Measurements from ENCODE around the gene CNTROB. TPM values are rescaled to one million over a fixed set of nuclear protein-coding genes. Genes with fewer than 3 reads are reported as not detected.

Gene CNTROB
- total RNA-seq, 2 donors from 2014 or later, result 25.2 to 42.0 TPM

DNA sequence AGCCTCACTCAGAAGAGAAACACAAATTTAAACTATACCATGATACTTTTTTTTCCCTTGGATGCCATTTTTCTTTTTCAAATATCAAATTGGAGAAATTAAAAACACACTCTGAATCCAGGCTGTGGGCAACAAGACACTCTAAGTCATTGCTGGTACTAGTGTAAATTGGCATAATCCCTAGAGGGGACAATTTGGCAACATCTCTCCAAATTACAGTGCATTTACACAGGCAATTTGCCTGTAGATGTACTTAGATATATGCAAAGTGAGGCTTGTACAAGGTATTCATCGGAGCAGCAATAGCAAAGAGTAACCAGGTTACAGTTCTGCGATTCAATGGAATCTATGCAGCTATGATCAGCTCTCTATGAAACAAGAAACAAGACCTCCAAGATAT lies 63.7 kb downstream of the CNTROB start:
- intact Hi-C loops (cut with DNase I), result loop anchor here (10.0 kb wide), 1 partner anchor 251 kb away; no protein-coding TSS in a partner anchor

DNA sequence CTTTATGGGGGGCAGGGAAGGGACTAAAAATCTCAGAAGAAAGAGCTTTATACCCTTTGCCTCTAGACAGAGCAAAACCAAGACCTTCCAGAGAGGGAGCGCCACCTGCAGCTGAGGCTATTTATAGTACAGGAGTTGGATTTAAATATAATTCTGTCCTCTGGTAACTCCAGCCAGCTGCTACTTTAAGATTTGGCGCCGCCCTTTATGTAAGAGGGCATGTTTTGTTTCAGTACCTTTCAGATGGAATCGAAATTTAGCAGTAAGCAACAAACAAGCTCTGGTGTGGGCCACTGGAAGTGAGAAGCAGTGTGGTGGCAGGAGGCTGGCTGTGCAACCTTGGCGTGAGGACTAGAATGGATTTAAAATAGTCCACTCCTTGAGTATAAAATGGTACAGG lies 65.2 kb downstream of the CNTROB start:
- Histone ChIP-seq H3K4me1 (replicated peaks) (peaks cover under 1% of the 10 kb centered on the region), H3K4me3 (no peak overlapping the region), H3K27me3 (replicated peaks; ENCODE audit: insufficient read depth) (no peaks in the 10 kb centered on the region), H3K36me3 (no peaks in the 10 kb centered on the region), H3K9me3 (no peaks in the 10 kb centered on the region), H3K27ac (no peak overlapping the region)
- TF ChIP-seq POLR2A (IDR thresholded peaks at IDR 0.05), result no peak
- no peak for TF ChIP-seq POLR2AphosphoS5 (IDR thresholded peaks at IDR 0.05)
- TF ChIP-seq, protein P1, sequence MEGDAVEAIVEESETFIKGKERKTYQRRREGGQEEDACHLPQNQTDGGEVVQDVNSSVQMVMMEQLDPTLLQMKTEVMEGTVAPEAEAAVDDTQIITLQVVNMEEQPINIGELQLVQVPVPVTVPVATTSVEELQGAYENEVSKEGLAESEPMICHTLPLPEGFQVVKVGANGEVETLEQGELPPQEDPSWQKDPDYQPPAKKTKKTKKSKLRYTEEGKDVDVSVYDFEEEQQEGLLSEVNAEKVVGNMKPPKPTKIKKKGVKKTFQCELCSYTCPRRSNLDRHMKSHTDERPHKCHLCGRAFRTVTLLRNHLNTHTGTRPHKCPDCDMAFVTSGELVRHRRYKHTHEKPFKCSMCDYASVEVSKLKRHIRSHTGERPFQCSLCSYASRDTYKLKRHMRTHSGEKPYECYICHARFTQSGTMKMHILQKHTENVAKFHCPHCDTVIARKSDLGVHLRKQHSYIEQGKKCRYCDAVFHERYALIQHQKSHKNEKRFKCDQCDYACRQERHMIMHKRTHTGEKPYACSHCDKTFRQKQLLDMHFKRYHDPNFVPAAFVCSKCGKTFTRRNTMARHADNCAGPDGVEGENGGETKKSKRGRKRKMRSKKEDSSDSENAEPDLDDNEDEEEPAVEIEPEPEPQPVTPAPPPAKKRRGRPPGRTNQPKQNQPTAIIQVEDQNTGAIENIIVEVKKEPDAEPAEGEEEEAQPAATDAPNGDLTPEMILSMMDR (IDR thresholded peaks at IDR 0.05), result peak in 2 of 4 experiments; percentile 19 to 41
- intact Hi-C loops (cut with DNase I), result loop anchor here (10.0 kb wide), 1 partner anchor 252 kb away; no protein-coding TSS in a partner anchor
- 35% methylated on average over 5 of the region's 5 CpGs for WGBS
- no peak for DNase-seq (ENCODE audit: low spot score)

More for the DNA sequence above, 63.7 kb downstream of the CNTROB start:
- no peaks in the 10 kb centered on the region for H3K36me3 ChIP-seq
- 76% methylated on average over 2 of the region's 2 CpGs for WGBS
- H3K27ac ChIP-seq, result no peak overlapping the region
- TF ChIP-seq POLR2AphosphoS5 (IDR thresholded peaks at IDR 0.05) (no peak), POLR2A (IDR thresholded peaks at IDR 0.05) (no peak)
- TF ChIP-seq, protein P1 (IDR thresholded peaks at IDR 0.05), result no peak
- no peaks in the 10 kb centered on the region for H3K27me3 ChIP-seq (replicated peaks; ENCODE audit: insufficient read depth)
- H3K4me1 ChIP-seq (replicated peaks), result no peaks in the 10 kb centered on the region
- no peak for DNase-seq (ENCODE audit: low spot score)
- no peaks in the 10 kb centered on the region for H3K9me3 ChIP-seq
- no peak overlapping the region for H3K4me3 ChIP-seq

Small RNA genes lying within 50 kb of the gene (small RNA-seq; reads per million reads assigned to genes)
- 1.8 to 3.1 reads per million in 2 donors for gene SCARNA21

Other genes with a start within 250 kb of the CNTROB start
- 10 to 100 TPM; 52.3 to 65.0 TPM for gene TP53, start 244.7 kb upstream of the CNTROB start, total RNA-seq
- gene WRAP53, start 243.7 kb upstream of the CNTROB start, total RNA-seq, result 1 to 10 TPM; 8.6 to 9.4 TPM
- gene EFNB3, start 227.0 kb upstream of the CNTROB start, total RNA-seq, result 1 to 10 TPM; 3.0 to 5.5 TPM
- gene DNAH2, start 214.5 kb upstream of the CNTROB start, total RNA-seq, result 1 to 10 TPM in 1 of 2 donors, under 1 TPM in 1; 0.09 to 4.9 TPM
- gene KDM6B, start 98.0 kb upstream of the CNTROB start, total RNA-seq, result 10 to 100 TPM; 12.7 to 30.2 TPM
- 10 to 100 TPM; 11.1 to 15.7 TPM for gene TMEM88, start 77.1 kb upstream of the CNTROB start, total RNA-seq
- gene NAA38, start 74.6 kb upstream of the CNTROB start, total RNA-seq, result 100 to 1,000 TPM in 1 of 2 donors, 10 to 100 TPM in 1; 74.6 to 163 TPM
- 10 to 100 TPM in 1 of 2 donors, 1 to 10 TPM in 1; 5.7 to 20.8 TPM for gene CYB5D1, start 74.2 kb upstream of the CNTROB start, total RNA-seq
- 100 to 1,000 TPM; 166 to 196 TPM for gene CHD3, start 43.4 kb upstream of the CNTROB start, total RNA-seq
- 10 to 100 TPM in 1 of 2 donors, 1 to 10 TPM in 1; 7.8 to 32.4 TPM for gene RNF227, start 15.9 kb upstream of the CNTROB start, total RNA-seq
- 1 to 10 TPM; 1.2 to 4.5 TPM for gene KCNAB3, start 2.4 kb upstream of the CNTROB start, total RNA-seq
- gene TRAPPC1, start 260 bp upstream of the CNTROB start, total RNA-seq, result 10 to 100 TPM; 57.9 to 70.9 TPM
- 1 to 10 TPM in 1 of 2 donors, not detected in 1; 1.8 TPM for gene GUCY2D, start 70.4 kb downstream of the CNTROB start, total RNA-seq
- gene ALOX15B, start 106.9 kb downstream of the CNTROB start, total RNA-seq, result 100 to 1,000 TPM in 1 of 2 donors, 10 to 100 TPM in 1; 52.1 to 108 TPM
- under 1 TPM; 0.18 to 0.40 TPM for gene ALOX12B, start 155.5 kb downstream of the CNTROB start, total RNA-seq
- 1 to 10 TPM in 1 of 2 donors, not detected in 1; 2.4 TPM for gene ALOXE3, start 186.3 kb downstream of the CNTROB start, total RNA-seq
- gene HES7, start 191.9 kb downstream of the CNTROB start, total RNA-seq, result under 1 TPM in 1 of 2 donors, not detected in 1; 0.34 TPM
- gene PER1, start 220.2 kb downstream of the CNTROB start, total RNA-seq, result 100 to 1,000 TPM; 119 to 142 TPM
- gene VAMP2, start 230.7 kb downstream of the CNTROB start, total RNA-seq, result 10 to 100 TPM; 34.2 to 65.2 TPM
- 10 to 100 TPM in 1 of 2 donors, 1 to 10 TPM in 1; 8.6 to 13.9 TPM for gene TMEM107, start 244.2 kb downstream of the CNTROB start, total RNA-seq